Activated CD8-positive, alpha-beta T cell treated with anti-CD3 and anti-CD28 coated beads for 36 hours (primary cell): ENCODE data around the gene ERC2. TPM values are rescaled to one million over a fixed set of nuclear protein-coding genes. Genes with fewer than 3 reads are reported as not detected.

ENCODE experiments used
- ATAC-seq: fragments of 200-7000 bp; cut with Tn5 transposase; one replicate; pipeline ENCODE4 v1.10.0; 2021; ENCODE audit warnings: mild to moderate bottlenecking, moderate library complexity
- CTCF ChIA-PET: fragments of 350-600 bp; sonication (Branson Sonifier 250); formaldehyde crosslinking; loops from one replicate; lab custom pipeline; 2021; ENCODE audit warnings: antibody characterized with exemption; lab: Charles Lee
- POLR2A ChIA-PET: fragments of 350-600 bp; sonication (Branson Sonifier 250); formaldehyde crosslinking; loops from one replicate; lab custom pipeline; 2021; ENCODE audit warnings: antibody characterized with exemption; lab: Charles Lee
- DNase-seq: peaks from one replicate; pipeline ENCODE4 v3.0.0-alpha.2; 2020
- H3K27ac Mint-ChIP-seq: one replicate; pipeline ENCODE4 v1.8.0; 2021; ENCODE audit warnings: mild to moderate bottlenecking, mixed read lengths
- H3K27me3 Mint-ChIP-seq: one replicate; pipeline ENCODE4 v1.8.0; 2021; ENCODE audit warnings: mixed read lengths
- H3K36me3 Mint-ChIP-seq: one replicate; pipeline ENCODE4 v1.8.0; 2021; ENCODE audit warnings: low read depth, mixed read lengths
- H3K4me1 Mint-ChIP-seq: one replicate; pipeline ENCODE4 v1.8.0; 2021; ENCODE audit warnings: low read depth, mixed read lengths
- H3K4me3 Mint-ChIP-seq: one replicate; pipeline ENCODE4 v1.8.0; 2021; ENCODE audit warnings: mild to moderate bottlenecking, moderate library complexity, mixed read lengths
- H3K9me3 Mint-ChIP-seq: one replicate; pipeline ENCODE4 v1.8.0; 2021; ENCODE audit warnings: mixed read lengths
- intact Hi-C: fragments of 100-400 bp; cut with micrococcal nuclease; formaldehyde crosslinking; loops from one replicate; pipeline ENCODE4 v1.10.0; 2022
- total RNA-seq, 2 experiments: library from RNA; stranded (reverse); gene quantifications; one replicate each; pipeline ENCODE4 v1.2.3, GENCODE V29; 2021
- TF ChIP-seq, protein P1 (sequence below): fragments of 200-600 bp; IDR thresholded peaks from one replicate; pipeline ENCODE4 v1.8.0; 2022; ENCODE audit warnings: antibody characterized with exemption, mild to moderate bottlenecking

Gene ERC2
- total RNA-seq, 2 experiments from 2014 or later = 0.18 to 0.52 TPM

DNA sequence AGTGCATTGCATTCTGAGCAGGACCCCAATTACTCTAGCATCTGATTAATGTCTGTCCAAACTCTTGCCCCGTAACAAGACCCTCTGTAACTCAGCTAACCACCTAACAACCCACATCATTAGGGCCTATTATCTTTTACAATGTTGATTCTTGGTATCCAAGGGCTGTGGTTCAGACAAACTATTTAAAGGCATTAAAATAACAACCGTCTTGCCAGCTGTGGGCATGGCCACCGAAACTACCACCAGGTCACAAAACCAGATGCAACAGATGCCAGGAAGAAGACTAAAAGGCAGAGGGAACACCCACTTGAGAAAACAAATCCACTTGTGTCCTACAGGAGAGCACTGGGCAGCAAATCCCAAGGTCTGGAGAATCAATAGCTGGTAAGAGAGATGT lies 262.9 kb downstream of the ERC2 start:
- TF ChIP-seq, protein P1, sequence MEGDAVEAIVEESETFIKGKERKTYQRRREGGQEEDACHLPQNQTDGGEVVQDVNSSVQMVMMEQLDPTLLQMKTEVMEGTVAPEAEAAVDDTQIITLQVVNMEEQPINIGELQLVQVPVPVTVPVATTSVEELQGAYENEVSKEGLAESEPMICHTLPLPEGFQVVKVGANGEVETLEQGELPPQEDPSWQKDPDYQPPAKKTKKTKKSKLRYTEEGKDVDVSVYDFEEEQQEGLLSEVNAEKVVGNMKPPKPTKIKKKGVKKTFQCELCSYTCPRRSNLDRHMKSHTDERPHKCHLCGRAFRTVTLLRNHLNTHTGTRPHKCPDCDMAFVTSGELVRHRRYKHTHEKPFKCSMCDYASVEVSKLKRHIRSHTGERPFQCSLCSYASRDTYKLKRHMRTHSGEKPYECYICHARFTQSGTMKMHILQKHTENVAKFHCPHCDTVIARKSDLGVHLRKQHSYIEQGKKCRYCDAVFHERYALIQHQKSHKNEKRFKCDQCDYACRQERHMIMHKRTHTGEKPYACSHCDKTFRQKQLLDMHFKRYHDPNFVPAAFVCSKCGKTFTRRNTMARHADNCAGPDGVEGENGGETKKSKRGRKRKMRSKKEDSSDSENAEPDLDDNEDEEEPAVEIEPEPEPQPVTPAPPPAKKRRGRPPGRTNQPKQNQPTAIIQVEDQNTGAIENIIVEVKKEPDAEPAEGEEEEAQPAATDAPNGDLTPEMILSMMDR = no peak
- no peaks in the 10 kb centered on the region for H3K36me3 Mint-ChIP-seq
- ChIA-PET CTCF (no interaction called here), POLR2A (no interaction called here)
- no peak overlapping the region for H3K4me3 Mint-ChIP-seq
- H3K9me3 Mint-ChIP-seq = no peaks in the 10 kb centered on the region
- DNase-seq (no peak), ATAC-seq (no peak)
- no peaks in the 10 kb centered on the region for H3K4me1 Mint-ChIP-seq
- no peak overlapping the region for H3K27ac Mint-ChIP-seq
- H3K27me3 Mint-ChIP-seq = peaks cover 2% of the 10 kb centered on the region
- intact Hi-C loops = no loop called here

DNA sequence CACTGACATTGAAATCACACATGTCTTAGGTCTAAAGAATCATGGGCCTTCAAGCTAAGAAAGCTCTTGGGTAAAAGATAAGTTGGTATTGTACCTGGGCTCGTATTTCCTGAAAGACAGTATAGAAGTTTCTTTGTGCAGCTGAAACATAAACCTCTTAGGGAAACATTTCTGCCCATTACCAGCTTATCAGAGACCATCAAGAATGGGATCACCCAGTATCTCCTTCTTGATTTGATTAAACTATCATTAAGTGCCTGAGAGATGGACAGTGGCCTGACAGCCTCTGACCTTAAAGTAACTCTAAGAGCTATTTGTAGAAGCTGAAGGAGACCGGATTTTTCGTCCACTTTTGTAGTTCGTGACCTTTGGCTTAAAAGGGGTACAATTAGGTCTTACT lies 265.3 kb downstream of the ERC2 start:
- no peak for ATAC-seq

DNA sequence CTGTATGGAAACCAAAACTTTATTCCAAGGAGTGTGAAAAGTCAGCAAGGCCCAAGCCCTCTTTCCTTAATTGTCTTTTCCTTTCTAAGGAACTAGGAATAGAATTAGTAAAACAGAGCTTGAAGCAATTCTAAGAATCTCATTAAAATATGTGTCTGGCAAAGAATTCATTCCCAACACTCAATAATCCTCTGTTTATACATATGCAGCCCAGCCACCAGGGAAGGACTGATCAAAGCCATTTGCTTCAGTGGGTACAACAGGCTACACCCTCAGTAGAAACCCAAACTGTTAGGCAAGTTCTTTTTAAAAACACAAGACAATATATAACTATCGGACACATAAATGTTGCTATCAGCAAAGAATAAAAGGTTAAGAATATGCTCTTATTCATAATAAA lies 266.9 kb downstream of the ERC2 start:
- TF ChIP-seq, protein P1 = no peak
- POLR2A ChIA-PET = no interaction called here
- Mint-ChIP-seq H3K4me1 (no peaks in the 10 kb centered on the region), H3K4me3 (no peak overlapping the region), H3K36me3 (no peaks in the 10 kb centered on the region), H3K27me3 (peaks cover 2% of the 10 kb centered on the region), H3K9me3 (no peaks in the 10 kb centered on the region), H3K27ac (no peak overlapping the region)
- ATAC-seq = no peak
- DNase-seq = no peak
- CTCF ChIA-PET = no interaction called here
- intact Hi-C loops = no loop called here

More for the DNA sequence above, 265.3 kb downstream of the ERC2 start:
- intact Hi-C loops = no loop called here
- DNase-seq = no peak
- ChIA-PET CTCF (no interaction called here), POLR2A (interaction anchor here (0.6 kb wide), 1 partner anchor 1956 kb away, joined by 3 read pairs; no protein-coding TSS in a partner anchor)
- Mint-ChIP-seq H3K27ac (no peak overlapping the region), H3K4me1 (no peaks in the 10 kb centered on the region), H3K36me3 (no peaks in the 10 kb centered on the region), H3K27me3 (peaks cover 2% of the 10 kb centered on the region), H3K9me3 (no peaks in the 10 kb centered on the region), H3K4me3 (no peak overlapping the region)
- TF ChIP-seq, protein P1 = no peak

DNA sequence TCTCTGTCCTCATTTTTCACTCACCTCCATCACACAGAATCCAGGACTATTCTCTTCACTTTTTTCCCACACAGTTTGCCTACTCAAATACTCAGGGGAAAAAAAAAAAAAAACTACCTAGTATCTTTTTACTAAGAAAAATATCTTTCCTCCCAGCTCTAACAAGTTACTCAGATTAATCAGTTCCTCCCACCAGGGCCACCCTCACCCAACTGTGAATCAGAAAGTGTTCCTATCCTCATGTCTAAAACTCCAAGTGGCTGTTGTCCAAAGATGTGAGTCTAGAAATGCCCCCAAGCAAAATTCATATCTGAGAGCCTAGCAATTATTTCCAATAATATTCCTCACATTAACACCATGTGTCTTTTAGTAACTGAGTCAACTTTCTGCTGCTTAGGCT lies 268.0 kb downstream of the ERC2 start:
- ChIA-PET CTCF (no interaction called here), POLR2A (no interaction called here)
- TF ChIP-seq, protein P1 = no peak
- Mint-ChIP-seq H3K27ac (no peak overlapping the region), H3K36me3 (no peaks in the 10 kb centered on the region), H3K4me3 (no peak overlapping the region), H3K4me1 (no peaks in the 10 kb centered on the region), H3K9me3 (no peaks in the 10 kb centered on the region), H3K27me3 (peaks cover 2% of the 10 kb centered on the region)
- intact Hi-C loops = no loop called here
- DNase-seq (no peak), ATAC-seq (no peak)

DNA sequence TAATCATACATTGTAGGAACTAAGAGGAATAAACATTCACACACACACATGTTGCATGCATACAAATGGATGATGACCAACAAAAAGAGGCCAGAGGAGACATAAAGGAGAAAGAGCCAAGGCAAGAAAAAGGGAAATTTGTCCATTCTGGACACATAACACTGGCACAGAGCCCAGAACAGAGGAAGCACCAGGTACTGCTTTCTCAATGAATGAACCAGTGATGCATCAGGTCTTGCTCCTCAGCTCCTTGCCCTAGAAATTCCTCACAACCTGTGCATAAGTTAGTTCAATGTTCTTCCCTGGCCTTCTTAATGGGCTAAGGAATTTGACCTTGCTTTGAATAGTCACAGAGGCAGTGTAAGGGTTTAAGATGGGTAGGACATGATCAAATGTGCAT lies 270.3 kb downstream of the ERC2 start:
- intact Hi-C loops = no loop called here
- POLR2A ChIA-PET = no interaction called here
- DNase-seq (no peak), ATAC-seq (no peak)
- no peaks in the 10 kb centered on the region for H3K4me1 Mint-ChIP-seq
- peaks cover 2% of the 10 kb centered on the region for H3K27me3 Mint-ChIP-seq
- no peak overlapping the region for H3K27ac Mint-ChIP-seq
- TF ChIP-seq, protein P1 = no peak
- CTCF ChIA-PET = no interaction called here
- H3K4me3 Mint-ChIP-seq = no peak overlapping the region
- H3K36me3 Mint-ChIP-seq = no peaks in the 10 kb centered on the region
- H3K9me3 Mint-ChIP-seq = no peaks in the 10 kb centered on the region
